ENCODE data around the gene TCEA2.

GRCh38 chr20:64113796-64114355 lies 50.9 kb downstream of the TCEA2 start:
- TF ChIP-seq CTCF (conservative IDR thresholded peaks at IDR 0.05 in 1 of 2, IDR thresholded peaks at IDR 0.05 in 1 of 2; ENCODE audit: extremely low read depth in 1 of 2, insufficient read depth in 1 of 2, low read depth in 1 of 2, low read length in 2 of 2) (no peak), EZH2 (IDR thresholded peaks at IDR 0.05; ENCODE audit: borderline replicate concordance, low read length) (no peak)
